HG03097 (cell line): ENCODE results near the gene RASD1.
"Not testable (repeated sequence)": the region's sequence is repeated elsewhere in the genome, so short reads cannot be mapped to it uniquely, and the experiment has no call there.

Source experiments
- ATAC-seq: cut with Tn5 transposase; IDR thresholded peaks from one replicate; pipeline ENCODE4 v1.9.1; 2021; ENCODE audit not compliant: unreplicated experiment, low FRiP score

Gene RASD1

DNA sequence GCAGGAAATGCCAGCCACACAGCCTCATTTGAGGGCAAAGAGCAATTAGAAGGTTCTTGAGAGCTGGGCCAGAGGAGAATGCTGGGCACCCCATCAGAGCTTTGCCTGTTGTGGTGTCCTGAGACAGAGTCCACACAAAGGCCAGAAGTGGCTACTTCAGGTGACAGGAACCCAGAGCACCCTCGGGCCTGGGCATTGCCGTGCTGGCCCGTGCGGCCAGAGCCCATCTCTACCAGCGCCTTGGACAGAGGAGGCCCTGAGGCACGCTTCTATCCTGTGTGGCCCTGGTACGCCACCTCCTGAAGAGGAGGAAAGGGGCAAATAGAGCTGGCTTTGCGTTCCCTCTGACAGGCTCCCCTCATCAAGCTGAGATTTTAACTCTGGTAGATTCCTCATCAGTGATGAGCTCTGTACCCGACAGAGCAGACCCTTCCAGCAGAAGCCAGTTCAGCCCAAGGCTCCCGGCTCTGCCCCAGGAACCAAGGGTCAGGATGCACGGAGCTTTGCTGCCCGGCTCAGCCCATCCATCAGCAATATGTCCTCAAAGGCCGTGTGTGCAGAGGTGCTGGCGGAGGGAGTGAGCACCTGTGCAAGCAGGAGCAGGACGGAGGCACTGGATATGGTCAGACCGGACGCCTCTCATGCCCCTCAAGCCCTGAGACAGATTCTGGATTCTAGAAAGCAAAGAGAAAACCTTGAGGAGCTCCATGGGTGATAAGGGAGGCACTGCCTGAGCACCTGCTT lies 3.4 kb upstream of the RASD1 start:
- ATAC-seq, result no peak

DNA sequence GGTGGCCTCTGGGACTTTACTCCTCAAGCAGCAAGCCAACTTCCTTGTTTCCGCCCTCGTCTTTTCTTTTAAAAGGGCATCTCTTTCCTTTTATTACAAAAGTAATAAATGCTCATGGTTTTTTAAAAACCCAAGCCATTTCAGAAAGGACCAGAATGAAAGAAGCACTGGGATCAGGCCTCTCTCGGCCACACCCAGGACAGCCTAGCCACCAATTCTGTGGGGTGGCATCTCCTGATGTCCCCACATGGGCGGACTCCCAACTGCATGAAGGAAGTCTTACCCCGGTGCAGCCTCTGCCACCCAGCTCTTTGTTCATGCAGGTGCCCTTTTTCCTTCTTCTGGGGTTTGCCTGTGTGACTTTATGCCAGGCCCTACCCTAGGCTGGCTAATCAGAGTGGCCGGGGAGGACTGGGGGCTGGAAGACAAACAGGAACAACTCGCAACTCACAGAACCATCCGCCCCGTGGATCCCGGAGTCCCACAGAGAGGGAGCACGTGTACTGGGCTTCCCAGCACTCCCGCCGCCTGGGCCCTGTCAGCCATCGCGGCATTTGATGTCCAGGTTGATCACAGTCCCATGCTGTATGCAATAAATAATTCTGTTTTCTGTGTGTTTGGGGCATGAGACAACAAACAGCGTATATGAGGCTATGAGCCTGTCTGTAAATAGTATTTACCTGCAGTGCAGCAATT lies 2.6 kb upstream of the RASD1 start:
- ATAC-seq, result no peak

DNA sequence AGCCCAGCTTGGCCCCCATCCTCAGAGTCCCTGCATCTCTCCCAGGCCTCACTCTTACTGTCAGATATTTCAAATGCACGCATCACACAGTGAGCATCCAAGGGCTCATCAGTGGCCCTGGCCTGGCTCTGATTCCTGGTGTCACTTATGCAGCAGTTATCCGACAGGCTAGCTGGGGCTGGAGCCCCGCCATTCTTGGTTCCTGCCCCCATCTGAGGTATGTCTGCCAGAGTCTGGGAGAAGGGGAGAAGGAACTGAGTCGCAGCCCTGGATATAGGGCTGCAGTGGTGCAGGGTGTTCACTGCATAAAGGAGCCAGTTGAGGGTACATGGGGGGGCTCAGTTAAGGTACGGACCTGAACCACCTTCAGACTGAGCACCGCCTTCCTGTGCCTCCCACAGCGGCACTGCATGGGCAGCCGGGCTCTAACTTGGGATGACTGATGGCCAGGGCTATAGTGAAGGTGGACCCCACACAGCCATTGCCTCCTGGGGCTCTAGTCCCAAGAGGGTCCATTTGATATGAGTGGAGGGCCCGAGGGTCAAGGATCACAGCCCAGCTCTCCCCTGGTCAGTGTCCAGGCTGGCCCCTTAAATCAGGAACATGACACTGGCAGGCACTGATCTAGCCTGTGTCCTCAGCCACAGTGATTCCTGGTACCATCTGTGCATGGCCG lies 1.8 kb upstream of the RASD1 start:
- no peak for ATAC-seq

DNA sequence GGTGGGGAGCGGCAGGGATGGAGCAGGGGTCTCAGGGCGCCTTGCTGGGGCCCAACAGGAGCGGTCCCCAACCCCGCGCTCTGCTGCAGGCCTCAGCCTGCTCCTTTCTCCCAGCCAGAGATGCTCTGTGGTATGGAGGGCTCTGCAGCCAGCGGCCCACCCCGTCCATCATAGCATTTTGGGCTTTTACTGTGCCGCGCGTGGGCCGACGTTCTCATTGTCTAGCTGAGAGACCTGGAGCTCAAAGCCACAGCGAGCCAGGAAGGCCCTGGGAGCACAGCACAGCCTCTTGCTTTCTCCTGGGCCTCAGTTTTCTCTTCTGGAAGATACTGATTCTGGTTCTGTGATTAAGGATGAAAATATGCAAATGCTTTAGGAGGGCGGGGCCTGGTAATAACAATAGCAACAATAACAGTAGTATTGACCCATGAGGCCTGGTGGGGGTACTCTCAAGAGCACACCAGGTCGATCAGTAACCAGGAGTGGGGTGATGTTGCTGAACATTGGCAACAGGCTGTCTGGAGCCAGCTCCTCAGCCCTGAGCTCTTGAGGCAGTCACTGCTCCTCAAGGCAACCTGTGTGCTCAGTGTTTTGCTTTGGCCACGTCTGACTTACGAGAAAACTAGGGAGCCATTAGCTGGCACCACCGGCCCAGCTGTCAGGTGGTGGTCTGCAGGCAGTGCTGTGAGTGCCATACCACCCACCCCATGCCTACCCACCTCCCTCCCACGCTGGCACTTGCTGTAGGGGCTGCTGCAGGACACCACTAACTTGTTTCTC lies 1.1 kb upstream of the RASD1 start:
- ATAC-seq, result no peak

DNA sequence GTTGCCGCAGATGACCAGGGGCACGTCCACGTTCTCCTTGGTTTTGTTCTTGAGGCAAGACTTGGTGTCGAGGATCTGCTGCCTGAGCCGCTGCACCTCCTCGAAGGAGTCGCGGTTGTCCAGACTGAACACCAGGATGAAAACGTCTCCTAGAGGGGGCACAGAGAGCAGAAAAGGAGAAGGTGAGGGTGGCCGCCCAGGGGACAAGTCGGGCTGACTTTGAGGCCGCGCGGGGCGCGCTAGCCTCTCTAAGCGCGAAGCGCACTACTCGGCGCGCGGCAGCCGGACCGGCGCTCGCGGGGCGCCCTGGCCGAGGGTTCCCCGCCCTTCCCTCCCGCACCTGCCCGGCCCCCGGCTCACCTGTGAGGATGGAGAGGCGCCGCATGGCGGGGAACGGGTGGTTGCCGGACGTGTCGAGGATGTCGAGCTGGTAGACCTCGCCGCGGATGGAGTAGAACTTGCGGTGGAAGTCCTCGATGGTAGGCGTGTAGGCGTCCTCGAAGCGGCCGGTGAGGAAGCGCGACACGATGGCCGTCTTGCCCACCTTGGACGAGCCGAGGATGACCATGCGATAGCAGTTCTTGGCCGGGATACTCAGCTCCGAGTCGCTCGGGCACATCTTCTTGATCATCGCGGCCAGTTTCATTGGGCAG lies 533 bp downstream of the RASD1 start:
- ATAC-seq, result no peak

DNA sequence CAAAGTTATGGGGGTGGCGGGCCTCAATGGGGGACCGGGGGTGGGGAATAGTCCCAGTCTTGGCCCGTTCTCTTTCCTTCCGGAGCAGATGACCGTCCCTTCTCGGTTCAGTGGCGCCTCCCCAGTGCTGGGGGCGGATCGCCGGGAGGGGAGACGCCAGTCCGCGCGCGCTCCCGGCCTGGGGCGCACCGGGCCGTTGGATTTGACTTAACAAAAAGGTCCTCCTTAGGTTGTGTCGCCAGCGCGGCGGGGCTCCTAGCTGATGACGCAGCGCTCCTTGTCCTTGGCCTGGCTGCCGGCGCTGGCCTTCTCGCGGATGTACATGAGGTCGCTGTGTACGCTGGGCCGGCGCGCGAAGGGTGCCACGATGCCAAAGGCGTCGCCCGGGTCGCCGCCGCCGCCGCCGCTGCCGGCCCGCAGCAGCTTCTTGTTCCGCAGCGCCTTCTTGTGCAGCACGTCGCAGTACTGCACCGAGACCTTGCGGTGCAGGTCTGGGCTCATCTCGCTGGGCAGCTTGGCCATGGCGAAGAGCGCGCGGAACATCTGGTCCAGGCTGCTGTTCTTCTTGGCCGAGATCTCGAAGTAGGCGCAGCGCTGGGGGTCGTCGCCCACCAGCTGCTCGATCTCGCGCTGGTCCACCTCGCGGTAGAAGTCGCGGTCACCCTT lies 1.2 kb downstream of the RASD1 start:
- ATAC-seq, result no peak

DNA sequence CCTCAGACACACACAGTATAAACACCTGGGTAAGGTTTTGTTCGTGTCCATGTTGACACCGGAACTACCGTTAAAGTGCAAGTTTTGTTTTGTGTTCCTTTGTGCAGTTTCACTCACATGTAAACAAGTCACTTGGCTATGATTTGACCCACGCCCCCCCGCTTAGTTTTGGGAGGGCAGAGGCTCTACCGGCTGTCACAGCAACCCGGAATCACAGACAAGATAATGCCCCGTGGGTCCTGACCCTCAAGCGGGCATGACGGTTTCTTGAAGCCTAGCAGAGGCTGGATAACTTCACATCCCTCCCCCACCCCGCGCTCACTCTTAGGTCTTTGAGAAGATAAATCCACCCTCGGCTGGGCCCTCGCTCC lies 1.7 kb downstream of the RASD1 start:
- no peak for ATAC-seq

GRCh38 chr17:17493986-17494466 lies 2.2 kb downstream of the RASD1 start:
- ATAC-seq, result no peak

DNA sequence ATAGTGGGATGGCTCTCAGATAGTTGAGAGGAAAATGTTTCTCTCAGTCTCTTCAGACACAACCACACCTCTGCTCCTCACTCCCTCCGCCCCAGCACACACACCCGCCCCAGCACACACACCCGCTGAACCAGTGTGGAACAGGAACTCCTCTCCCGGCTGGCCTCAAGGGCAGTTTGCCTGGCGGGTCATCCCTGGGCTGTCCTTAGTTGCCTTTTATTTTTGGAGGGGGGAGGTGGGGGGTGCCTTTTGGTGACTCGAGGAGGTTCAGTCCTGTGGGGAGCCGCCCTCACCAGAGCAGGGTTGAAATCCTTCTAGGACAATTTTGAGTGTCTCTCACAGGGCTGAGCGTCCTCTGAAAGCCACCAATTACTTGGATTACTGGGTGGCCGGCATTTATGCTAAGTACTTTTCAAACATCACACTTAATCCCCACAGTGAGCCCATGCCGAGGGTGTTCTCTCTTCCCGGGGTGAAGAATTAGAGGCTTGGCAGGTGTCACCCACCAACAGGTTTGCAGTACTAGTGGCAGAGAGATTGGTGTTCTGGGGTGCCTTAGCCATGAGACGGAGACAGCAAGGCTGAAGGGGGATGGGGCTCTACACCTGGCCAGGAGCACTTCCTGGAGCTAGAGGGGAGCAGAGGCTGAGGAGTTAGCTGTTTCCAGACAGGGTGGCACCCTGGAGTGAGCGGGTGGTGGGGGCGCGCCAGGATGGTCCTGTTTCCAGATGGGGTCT lies 2.8 kb downstream of the RASD1 start:
- no peak for ATAC-seq

DNA sequence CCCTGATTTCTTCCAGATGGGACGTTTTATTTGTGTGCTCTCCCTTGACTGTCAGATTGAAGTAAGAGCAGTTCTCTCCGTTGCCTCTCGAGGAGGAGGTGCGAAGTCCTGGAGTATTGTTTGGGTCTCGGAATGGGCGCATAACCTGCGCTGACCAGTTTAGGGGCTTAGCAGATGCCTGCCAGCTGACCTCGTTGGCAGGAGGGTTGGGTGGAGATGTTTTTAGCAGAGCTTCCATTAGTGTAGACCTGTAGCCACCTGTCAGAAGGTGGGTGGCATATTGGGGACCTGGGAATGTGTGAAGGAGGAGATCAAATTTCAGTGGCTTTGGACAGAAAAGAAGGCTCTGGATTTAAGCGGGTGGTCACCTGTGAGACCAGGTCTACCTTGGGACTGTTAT lies 3.6 kb downstream of the RASD1 start:
- ATAC-seq, result no peak

DNA sequence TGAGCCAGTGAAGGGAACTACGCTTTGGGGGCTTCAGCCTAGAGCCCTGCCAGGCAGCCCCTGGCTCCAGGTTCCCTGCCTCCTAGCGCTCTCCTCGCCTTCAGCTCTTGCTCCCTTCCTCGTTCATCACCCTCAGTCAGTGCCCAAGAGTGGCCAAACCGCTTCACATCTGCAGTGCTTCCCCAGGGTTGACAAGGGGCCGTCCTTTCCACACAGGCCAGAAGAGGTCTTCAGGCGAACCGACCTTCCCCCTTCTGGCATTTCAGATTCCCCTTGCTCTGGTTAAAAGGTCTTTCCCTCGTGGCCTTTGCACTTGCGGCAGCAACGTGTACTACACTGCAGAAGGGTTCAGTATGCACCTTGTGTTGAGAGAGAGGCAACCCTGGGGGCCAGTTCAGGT lies 4.1 kb downstream of the RASD1 start:
- no peak for ATAC-seq

- ATAC-seq, result no peak
Measured at GRCh38 chr17:17491546-17491988, 4.6 kb downstream of the RASD1 start.

- no peak for ATAC-seq
Measured at GRCh38 chr17:17491031-17491471, 5.1 kb downstream of the RASD1 start.

GRCh38 chr17:17487998-17488397 lies 8.2 kb downstream of the RASD1 start:
- ATAC-seq, result no peak

DNA sequence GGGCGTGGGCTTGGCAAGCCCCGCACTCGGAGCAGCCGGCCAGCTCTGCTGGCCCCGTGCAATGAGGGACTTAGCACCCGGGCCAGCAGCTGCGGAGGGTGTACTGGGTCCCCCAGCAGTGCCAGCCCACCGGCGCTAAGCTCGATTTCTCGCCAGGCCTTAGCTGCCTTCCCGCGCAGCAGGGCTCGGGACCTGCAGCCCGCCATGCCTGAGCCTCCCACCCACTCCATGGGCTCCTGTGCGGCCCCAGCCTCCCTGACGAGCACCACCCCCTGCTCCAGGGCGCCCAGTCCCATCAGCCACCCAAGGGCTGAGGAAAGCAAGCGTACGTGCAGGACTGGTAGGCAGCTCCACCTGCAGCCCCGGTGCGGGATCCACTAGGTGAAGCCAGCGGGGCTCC lies 9.8 kb downstream of the RASD1 start:
- not testable (repeated sequence) for ATAC-seq

DNA sequence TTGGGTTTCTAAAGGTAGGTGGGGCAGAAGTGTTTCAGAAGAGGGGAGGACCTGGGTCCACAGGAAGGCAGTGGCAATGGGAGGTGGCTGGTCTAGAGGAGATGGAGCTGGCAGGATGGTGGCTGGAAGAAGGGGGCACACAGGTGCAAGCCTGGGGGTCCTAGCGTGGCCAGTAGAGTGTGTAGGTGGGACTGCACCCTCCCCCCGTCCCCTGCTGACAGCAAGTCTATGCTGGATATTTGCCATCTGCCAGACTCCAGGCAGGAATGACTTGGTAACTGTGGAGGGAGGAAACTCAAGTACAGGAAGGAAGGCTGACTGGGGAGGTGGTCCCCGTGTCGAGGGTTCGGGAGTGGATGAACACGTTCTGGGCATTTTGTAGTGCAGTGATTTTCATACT lies 10.8 kb downstream of the RASD1 start:
- no peak for ATAC-seq

DNA sequence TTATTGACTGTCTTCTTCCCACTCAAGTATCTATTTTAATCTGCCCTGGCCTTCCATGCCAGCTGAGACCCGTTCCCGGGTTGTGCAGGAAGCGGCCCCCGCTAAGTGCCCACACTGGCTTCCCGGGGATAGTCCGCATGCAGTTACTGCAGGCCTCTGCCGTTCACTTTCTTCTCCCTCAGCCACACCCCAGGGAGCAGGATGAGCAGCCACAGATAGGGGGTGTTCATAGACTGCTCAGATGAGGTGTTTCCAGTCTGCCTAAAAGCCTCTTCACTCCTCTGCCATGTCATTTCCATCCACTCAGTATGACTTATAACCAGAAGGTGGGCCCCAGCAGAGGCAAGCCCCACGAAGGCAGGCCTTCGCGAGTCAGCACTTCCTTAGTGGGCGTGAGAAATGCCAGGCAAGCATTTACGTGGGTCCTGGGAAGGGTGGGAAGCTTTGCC lies 11.7 kb downstream of the RASD1 start:
- ATAC-seq, result no peak

GRCh38 chr17:17481860-17482259 lies 14.3 kb downstream of the RASD1 start:
- no peak for ATAC-seq

DNA sequence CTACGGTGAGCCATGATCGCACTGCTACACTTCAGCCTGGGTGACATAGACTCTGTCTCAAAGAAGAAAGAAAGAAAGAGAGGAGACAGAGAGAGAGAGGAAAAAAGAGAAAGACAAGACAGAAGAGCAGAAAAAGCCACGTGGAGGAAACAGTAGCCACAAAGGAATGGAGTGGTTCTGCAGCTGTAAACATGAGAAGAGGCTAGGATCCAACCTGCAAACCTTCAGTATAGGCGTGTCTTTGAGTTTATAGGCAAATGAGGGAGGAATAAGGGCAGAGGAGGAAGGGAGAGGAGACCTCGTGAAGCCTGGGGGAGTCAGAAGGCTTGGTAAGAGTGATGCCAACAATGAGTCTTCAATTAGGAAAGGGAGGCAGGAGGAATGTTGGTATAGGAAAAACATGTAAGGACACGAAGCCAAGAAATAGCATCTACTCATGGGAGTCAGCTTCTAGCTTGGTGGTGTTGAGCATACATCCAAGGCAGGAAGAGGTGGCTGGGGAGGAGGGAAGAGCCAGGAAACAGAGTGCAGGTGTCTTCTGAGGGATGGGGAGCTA lies 15.5 kb downstream of the RASD1 start:
- no peak for ATAC-seq
